HepG2 (cell line): ENCODE results near the gene GMEB1. TPM values are rescaled to one million over a fixed set of nuclear protein-coding genes. Genes with fewer than 3 reads are reported as not detected.

ENCODE experiments used
- ARID3A ChIP-seq: IDR thresholded peaks from 2 replicates; pipeline ENCODE4 v1.6.1; 2012; ENCODE audit warnings: low read depth, low read length, improper control_type of control experiment
- BHLHE40 ChIP-seq: IDR thresholded peaks from 2 replicates; pipeline ENCODE4 v1.6.1; 2011; ENCODE audit warnings: low read length, improper control_type of control experiment
- CEBPG ChIP-seq: IDR thresholded peaks from 2 replicates; pipeline ENCODE4 v1.6.1; 2016
- EED ChIP-seq: sonication (generic); formaldehyde crosslinking; IDR thresholded peaks from 2 replicates; pipeline ENCODE4 v1.5.0; 2020; ENCODE audit warnings: mild to moderate bottlenecking, missing genetic modification reagents
- FOSL2 ChIP-seq: sonication (generic); formaldehyde crosslinking; IDR thresholded peaks from 2 replicates; pipeline ENCODE4 v1.4.0; 2020; ENCODE audit warnings: missing genetic modification reagents
- HDAC2 ChIP-seq: sonication (generic); formaldehyde crosslinking; IDR thresholded peaks from 2 replicates; pipeline ENCODE4 v1.4.0; 2020; ENCODE audit warnings: missing genetic modification reagents
- HMGA1 ChIP-seq: sonication (generic); formaldehyde crosslinking; conservative IDR thresholded peaks from 2 replicates; pipeline ENCODE4 v1.4.0; 2020; ENCODE audit warnings: missing genetic modification reagents
- IRF2 ChIP-seq: IDR thresholded peaks from 2 replicates; pipeline ENCODE4 v1.6.1; 2018; ENCODE audit warnings: missing genetic modification reagents, missing compliant biosample characterization
- KMT2B ChIP-seq: IDR thresholded peaks from 2 replicates; pipeline ENCODE4 v1.6.1; 2016; ENCODE audit warnings: missing genetic modification reagents, missing compliant biosample characterization
- LCORL ChIP-seq, 2 experiments: fragments of 450-650 bp in 1 of 2; sonication (generic) in 1 of 2; formaldehyde crosslinking in 1 of 2; IDR thresholded peaks; 2 replicates each; pipeline versions ENCODE4 v1.5.0 to v1.6.1; 2017 to 2020; ENCODE audit warnings: antibody characterized with exemption in 1 of 2, missing genetic modification reagents in 1 of 2
- PAX8 ChIP-seq: sonication (generic); formaldehyde crosslinking; IDR thresholded peaks from 2 replicates; pipeline ENCODE4 v1.8.0; 2022; ENCODE audit warnings: mild to moderate bottlenecking, missing genetic modification reagents, borderline replicate concordance
- SMYD3 ChIP-seq: sonication (generic); formaldehyde crosslinking; IDR thresholded peaks from 2 replicates; pipeline ENCODE4 v1.8.1; 2023; ENCODE audit warnings: mild to moderate bottlenecking, missing genetic modification reagents
- SNAPC5 ChIP-seq: sonication (generic); formaldehyde crosslinking; IDR thresholded peaks from 2 replicates; pipeline ENCODE4 v1.8.1; 2023; ENCODE audit warnings: mild to moderate bottlenecking, missing genetic modification reagents, borderline replicate concordance
- SP140L ChIP-seq: sonication (generic); formaldehyde crosslinking; IDR thresholded peaks from 2 replicates; pipeline ENCODE4 v1.4.0; 2020; ENCODE audit warnings: missing genetic modification reagents, borderline replicate concordance
- SRSF4 ChIP-seq: fragments of 200-400 bp; formaldehyde crosslinking; IDR thresholded peaks from one replicate; pipeline ENCODE4 v1.6.1; 2018; ENCODE audit warnings: mild to moderate bottlenecking, low read depth, low read length, moderate library complexity; ENCODE audit not compliant: poor library complexity, severe bottlenecking
- SRSF9 ChIP-seq: fragments of 200-400 bp; formaldehyde crosslinking; IDR thresholded peaks from 2 replicates; pipeline ENCODE4 v1.6.1; 2018; ENCODE audit warnings: borderline replicate concordance, mild to moderate bottlenecking, low read depth, low read length; ENCODE audit not compliant: insufficient read depth, poor library complexity, severe bottlenecking
- STAG1 ChIP-seq: sonication (generic); formaldehyde crosslinking; IDR thresholded peaks from 2 replicates; pipeline ENCODE4 v1.4.0; 2020; ENCODE audit warnings: missing genetic modification reagents
- THAP7 ChIP-seq: sonication (generic); formaldehyde crosslinking; IDR thresholded peaks from 2 replicates; pipeline ENCODE4 v1.8.1; 2023; ENCODE audit warnings: mild to moderate bottlenecking, missing genetic modification reagents
- THRA ChIP-seq: sonication (generic); formaldehyde crosslinking; IDR thresholded peaks from 2 replicates; pipeline ENCODE4 v1.4.0; 2020; ENCODE audit warnings: missing genetic modification reagents, borderline replicate concordance
- ZBTB33 ChIP-seq: sonication (generic); formaldehyde crosslinking; IDR thresholded peaks from 2 replicates; pipeline ENCODE4 v1.4.0; 2020; ENCODE audit warnings: missing genetic modification reagents
- ZNF205 ChIP-seq: IDR thresholded peaks from 2 replicates; pipeline ENCODE4 v1.6.1; 2018; ENCODE audit warnings: missing biosample characterization, missing genetic modification reagents
- ZNF225 ChIP-seq: sonication (generic); formaldehyde crosslinking; IDR thresholded peaks from 2 replicates; pipeline ENCODE4 v1.4.0; 2020; ENCODE audit warnings: mild to moderate bottlenecking, missing genetic modification reagents
- ZNF570 ChIP-seq: sonication (generic); formaldehyde crosslinking; IDR thresholded peaks from 2 replicates; pipeline ENCODE4 v1.4.0; 2020; ENCODE audit warnings: mild to moderate bottlenecking, missing genetic modification reagents, borderline replicate concordance
- ZNF670 ChIP-seq: sonication (generic); formaldehyde crosslinking; IDR thresholded peaks from 2 replicates; pipeline ENCODE4 v1.8.0; 2022; ENCODE audit warnings: mild to moderate bottlenecking, missing genetic modification reagents, borderline replicate concordance
- ZNF709 ChIP-seq: sonication (generic); formaldehyde crosslinking; IDR thresholded peaks from 2 replicates; pipeline ENCODE4 v1.5.0; 2020; ENCODE audit warnings: mild to moderate bottlenecking, missing genetic modification reagents
- ZNF773 ChIP-seq: sonication (generic); formaldehyde crosslinking; IDR thresholded peaks from 2 replicates; pipeline ENCODE4 v1.4.0; 2020; ENCODE audit warnings: missing genetic modification reagents, borderline replicate concordance
- ZNF776 ChIP-seq: sonication (generic); formaldehyde crosslinking; IDR thresholded peaks from 2 replicates; pipeline ENCODE4 v1.4.0; 2020; ENCODE audit warnings: mild to moderate bottlenecking, missing genetic modification reagents
- ZNF792 ChIP-seq: IDR thresholded peaks from 2 replicates; pipeline ENCODE4 v1.6.1; 2016
- polyA plus RNA-seq, 8 experiments: library from polyadenylated mRNA; depleted of rRNA in 3 of 8; stranded (reverse) in 7 of 8; unstranded in 1 of 8; fragments of >200 nt; fragmentation: Illumina TruSeq in 4 of 8; extraction: Trizol in 4 of 8; gene quantifications; 2 replicates each; pipeline versions ENCODE4 v1.2.1 to v1.2.3, GENCODE V29; 2011 to 2016; ENCODE audit warnings: low read depth in 4 of 8, missing spikeins in 1 of 8, mixed read lengths in 1 of 8; ENCODE audit not compliant: insufficient read depth in 1 of 8
- total RNA-seq, 5 experiments: library from RNA; depleted of rRNA; stranded (reverse); fragments of >200 nt; fragmentation: Illumina TruSeq; extraction: Trizol; gene quantifications; 2 replicates each; pipeline ENCODE4 v1.2.3, GENCODE V29; 2016; ENCODE audit warnings: low read depth in 1 of 5

Gene GMEB1
- total and polyA plus RNA-seq, 2 of the 13 experiments (the other 11 are each of a cell fraction or from before 2014, with no cell fraction given), result 3.0 to 6.0 TPM

- TF ChIP-seq ZNF776 (CRISPR knock-in tag) (no peak), LCORL (IDR thresholded peaks at IDR 0.05) (no peak), LCORL (CRISPR knock-in tag; IDR thresholded peaks at IDR 0.05) (no peak), ZNF773 (CRISPR knock-in tag) (no peak), ARID3A (no peak), BHLHE40 (no peak), ZNF792 (CRISPR knock-in tag) (peak; percentile 96), ZNF570 (CRISPR knock-in tag) (no peak), KMT2B (CRISPR knock-in tag) (no peak), HMGA1 (CRISPR knock-in tag) (no peak), ZNF205 (no peak), FOSL2 (CRISPR knock-in tag) (0 out of 2 replicates have a peak, but pooled peaks have one; percentile 18), THRA (CRISPR knock-in tag) (no peak), ZNF709 (CRISPR knock-in tag) (no peak), STAG1 (CRISPR knock-in tag) (no peak), SP140L (CRISPR knock-in tag) (no peak), EED (CRISPR knock-in tag) (no peak), SRSF4 (no peak), ZNF670 (CRISPR knock-in tag) (no peak), CEBPG (CRISPR knock-in tag) (peak; percentile 92), SNAPC5 (CRISPR knock-in tag) (no peak), IRF2 (CRISPR knock-in tag) (peak; percentile 72), HDAC2 (CRISPR knock-in tag) (peak; percentile 68), THAP7 (CRISPR knock-in tag) (no peak), SRSF9 (no peak), PAX8 (CRISPR knock-in tag) (no peak), SMYD3 (no peak), ZBTB33 (CRISPR knock-in tag) (0 out of 2 replicates have a peak, but pooled peaks have one; percentile 17), ZNF225 (CRISPR knock-in tag) (no peak)
These were observed 22.5 kb upstream of the GMEB1 start (continued) for GRCh38 chr1:28646040-28646439.
